ENCODE measurements around the gene CRYBG1.
"Not testable (repeated sequence)": the region's sequence is repeated elsewhere in the genome, so short reads cannot be mapped to it uniquely, and the experiment has no call there.

The CRYBG1 gene

DNA sequence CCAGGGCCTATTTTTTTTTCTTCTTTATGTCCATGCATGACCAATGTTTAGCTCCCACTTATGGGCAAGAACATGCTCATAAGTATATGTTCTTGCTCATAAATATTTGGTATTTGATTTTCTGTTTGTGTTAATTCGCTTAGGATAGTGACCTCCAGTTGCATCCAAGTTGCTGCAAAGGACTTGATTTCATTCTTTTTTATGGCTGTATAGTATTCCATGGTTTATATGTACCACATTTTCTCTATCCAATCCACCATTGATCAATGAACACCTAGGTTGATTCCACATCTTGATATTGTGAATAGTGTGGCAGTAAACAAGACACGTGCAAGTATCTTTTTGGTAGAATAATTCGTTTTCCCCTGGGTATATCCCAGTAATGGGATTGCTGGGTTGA, 190.6 kb downstream of the CRYBG1 start:
- DNase-seq (ENCODE audit: low read depth, low spot score), result no peak

DNA sequence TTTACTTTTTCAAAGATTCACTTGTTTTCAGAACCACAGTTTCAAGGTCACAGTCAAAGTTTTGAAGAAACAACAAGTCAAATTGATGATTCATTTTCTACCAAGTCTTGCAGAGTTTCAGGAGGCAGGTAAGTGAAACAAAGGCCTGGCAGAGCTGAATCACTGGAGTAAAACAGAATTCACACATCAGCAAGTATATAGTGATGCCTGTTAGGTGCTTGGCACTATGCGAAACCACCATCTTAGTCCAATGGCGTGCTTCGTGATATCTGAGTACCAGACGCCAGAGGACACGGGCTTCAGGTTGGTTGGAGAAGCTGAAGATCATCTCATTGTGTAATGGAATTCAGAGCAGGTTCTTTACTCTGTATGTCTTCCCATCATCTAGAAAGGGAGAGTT, 192.9 kb downstream of the CRYBG1 start:
- DNase-seq (ENCODE audit: low read depth, low spot score), result no peak

GRCh38 chr6:106555767-106556166, 195.2 kb downstream of the CRYBG1 start:
- DNase-seq (ENCODE audit: low read depth, low spot score), result no peak

- DNase-seq (ENCODE audit: low read depth, low spot score), result no peak
Measured at GRCh38 chr6:106556368-106556960, 195.9 kb downstream of the CRYBG1 start.

DNA sequence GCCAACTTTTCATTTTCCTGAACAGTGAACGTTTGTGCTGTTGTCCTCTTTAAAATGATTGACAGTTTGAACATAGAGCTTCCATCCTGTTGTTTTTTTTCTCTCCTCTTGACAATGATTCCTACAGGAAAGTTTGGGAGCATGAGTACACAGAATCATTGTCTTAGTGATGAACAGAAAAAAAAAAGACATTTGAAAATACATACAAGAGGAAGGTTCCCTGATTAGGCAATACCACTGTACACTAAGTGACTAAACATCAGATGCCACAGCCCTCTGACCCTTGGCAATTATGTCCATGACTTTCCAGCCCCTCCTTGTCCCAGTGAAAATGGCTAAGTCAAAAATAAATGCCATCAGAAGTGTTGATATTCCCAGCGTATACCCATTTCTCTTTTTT, 197.3 kb downstream of the CRYBG1 start:
- no peak for DNase-seq (ENCODE audit: low read depth, low spot score)

DNA sequence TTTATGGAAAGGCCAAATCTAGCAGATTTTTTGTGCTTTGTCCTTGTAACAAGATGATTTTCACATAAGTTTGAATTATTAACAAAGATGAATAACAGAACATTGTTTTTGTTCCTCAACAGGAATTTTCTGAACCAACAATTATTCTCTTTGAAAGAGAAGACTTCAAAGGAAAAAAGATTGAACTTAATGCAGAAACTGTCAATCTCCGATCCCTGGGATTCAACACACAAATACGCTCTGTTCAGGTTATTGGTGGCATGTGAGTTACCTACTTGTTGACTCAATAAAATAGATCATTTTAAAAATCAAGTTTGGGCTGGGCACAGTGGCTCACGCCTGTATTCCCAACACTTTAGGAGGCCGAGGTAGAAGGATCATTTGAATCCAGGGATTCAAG, 197.8 kb downstream of the CRYBG1 start:
- DNase-seq (ENCODE audit: low read depth, low spot score), result no peak

DNA sequence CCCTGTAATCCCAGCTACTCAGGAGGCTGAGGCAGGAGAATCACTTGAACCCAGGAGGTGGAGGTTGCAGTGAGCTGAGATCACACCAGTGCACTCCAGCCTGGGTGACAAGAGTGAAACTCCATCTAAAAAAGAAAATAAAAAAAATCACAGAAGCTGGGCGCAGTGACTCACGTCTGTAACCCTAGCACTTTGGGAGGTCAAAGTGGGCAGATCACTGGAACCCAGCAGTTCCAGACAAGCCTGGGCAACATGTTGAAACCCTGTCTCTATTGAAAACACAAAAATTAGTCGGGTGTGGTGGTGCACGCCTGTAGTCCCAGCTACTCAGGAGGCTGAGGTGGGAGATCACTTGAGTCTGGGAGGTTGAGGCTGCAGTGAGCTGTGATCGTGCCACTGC, 199.1 kb downstream of the CRYBG1 start:
- not testable (repeated sequence) for DNase-seq (ENCODE audit: low read depth, low spot score)

DNA sequence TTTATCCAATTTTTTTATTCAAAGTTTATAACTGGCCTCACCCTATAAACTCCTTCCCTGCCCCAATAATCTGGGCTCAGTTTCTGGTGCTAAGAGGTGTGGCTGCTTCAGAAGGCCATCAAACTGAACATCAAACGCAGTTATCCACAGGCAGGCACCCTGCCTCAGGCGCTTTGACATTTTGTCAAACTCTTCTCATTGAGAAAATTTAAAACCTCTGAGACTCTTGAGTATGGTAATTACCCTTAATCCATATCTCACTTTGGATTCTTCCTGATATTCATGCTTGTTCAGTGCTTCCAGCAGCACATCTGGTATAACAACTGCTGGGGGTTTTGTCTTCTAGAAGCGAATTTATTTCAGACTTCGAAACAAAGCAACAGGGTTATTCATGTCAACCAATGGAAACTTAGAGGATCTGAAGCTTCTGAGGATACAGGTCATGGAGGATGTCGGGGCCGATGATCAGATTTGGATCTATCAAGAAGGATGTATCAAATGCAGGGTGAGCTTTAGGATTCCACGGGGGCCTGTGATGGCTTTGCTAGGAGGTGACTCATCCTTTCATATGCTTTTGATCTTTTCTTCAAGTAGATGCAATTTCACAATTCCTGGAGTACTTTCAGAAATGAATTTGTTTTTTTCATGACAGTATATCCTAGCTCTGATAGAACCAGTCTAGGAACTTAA, 200.6 kb downstream of the CRYBG1 start:
- peak; percentile 34 for DNase-seq (ENCODE audit: low read depth, low spot score)

DNA sequence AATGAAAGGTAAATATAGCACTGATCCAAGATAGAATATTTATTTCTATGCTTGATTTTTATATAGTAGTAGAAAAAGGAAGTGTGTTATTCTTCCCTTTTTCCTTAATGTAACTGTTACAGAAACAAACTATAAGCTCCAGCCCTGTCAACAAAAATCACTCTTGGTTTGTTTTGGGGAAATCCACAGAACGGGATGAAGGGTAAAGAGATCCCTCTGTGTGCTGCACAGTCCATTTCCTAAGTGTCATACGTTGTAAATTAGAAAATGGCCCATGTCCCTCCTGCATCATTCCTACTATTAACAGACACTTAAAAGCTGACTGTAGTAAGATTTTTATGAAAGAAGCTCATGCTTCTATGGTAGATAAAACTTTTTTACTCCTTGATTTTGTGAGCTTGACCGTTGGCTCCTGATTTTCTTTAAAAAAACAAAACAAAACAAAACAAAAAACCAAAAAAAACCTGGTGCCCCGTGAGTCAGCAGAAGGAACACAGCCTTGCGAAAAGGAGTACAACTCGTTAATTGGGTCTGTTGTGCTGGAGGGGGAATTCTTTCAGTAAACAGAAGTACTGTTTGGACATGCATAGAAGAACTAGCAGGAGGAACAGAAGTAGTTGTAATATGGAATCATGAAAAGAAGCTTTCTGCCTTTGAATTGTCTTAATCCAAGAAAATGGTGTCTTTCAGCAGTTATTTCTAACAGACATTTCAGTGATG, 201.3 kb downstream of the CRYBG1 start:
- peak; percentile 15 for DNase-seq (ENCODE audit: low read depth, low spot score)

- DNase-seq (ENCODE audit: low read depth, low spot score), result no peak
Measured at GRCh38 chr6:106563614-106564013, 203.1 kb downstream of the CRYBG1 start.

GRCh38 chr6:106564476-106564875, 204.0 kb downstream of the CRYBG1 start:
- no peak for DNase-seq (ENCODE audit: low read depth, low spot score)

DNA sequence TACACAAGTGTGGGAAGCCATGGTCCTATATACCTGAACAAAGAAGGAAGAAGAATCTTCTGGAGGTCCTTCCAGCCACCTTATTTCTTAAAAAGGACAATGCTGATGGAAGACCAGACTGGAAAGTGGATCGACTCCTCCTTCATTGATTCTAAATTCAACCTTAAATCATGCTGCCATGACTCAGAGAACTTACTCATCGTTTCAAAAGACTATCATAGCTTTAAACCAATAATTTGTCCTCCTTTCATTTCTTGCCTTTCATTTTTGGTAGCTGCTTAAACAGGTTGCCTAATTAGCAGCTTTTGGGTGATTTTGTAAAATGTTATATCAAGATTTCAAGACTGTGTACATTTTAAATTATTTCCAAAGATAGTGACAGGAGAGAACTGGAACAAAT, 208.0 kb downstream of the CRYBG1 start:
- no peak for DNase-seq (ENCODE audit: low read depth, low spot score)

DNA sequence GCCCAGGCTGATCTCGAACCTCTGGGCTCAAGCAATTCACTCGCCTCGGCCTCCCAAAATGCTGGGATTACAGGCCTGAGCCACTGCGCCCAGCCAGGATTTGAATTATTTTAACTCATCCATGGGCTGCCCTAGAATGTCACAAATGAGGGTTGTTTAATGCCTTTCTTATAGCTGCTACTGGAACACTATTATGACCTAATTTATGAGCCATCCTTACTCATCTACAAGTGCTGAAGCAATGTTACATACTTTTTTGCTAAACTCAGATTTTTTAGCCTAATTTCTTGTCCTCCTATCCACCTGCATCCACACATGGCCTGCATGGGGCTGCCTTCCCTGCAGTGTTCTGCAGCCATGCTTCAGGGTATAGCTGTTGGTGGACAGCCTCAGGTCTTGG, 208.9 kb downstream of the CRYBG1 start:
- DNase-seq (ENCODE audit: low read depth, low spot score), result no peak

- no peak for DNase-seq (ENCODE audit: low read depth, low spot score)
Measured at GRCh38 chr6:106572436-106572835, 211.9 kb downstream of the CRYBG1 start.

GRCh38 chr6:106572875-106573585, 212.5 kb downstream of the CRYBG1 start:
- DNase-seq (ENCODE audit: low read depth, low spot score), result no peak

- peak; percentile 18 for DNase-seq (ENCODE audit: low read depth, low spot score)
Measured at GRCh38 chr6:106574741-106575458, 214.4 kb downstream of the CRYBG1 start.

DNA sequence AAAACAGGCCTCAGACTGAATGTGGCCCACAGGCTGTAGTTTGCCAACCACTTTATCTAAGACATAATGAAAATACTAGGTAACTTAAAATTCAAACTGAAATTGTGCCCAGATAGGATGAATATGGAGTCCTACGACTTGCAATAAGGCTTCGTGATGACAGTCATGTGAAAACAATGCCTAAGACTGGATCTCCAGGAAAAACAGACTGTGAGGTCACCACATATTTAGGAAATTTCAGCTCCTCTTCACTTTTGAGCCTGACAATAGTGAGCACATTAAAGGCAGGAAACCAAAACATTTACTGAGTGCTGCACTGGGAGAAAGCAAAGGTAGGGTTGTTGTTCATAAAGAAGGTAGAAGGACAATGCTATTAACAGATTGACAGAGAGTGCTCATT, 218.8 kb downstream of the CRYBG1 start:
- no peak for DNase-seq (ENCODE audit: low read depth, low spot score)

DNA sequence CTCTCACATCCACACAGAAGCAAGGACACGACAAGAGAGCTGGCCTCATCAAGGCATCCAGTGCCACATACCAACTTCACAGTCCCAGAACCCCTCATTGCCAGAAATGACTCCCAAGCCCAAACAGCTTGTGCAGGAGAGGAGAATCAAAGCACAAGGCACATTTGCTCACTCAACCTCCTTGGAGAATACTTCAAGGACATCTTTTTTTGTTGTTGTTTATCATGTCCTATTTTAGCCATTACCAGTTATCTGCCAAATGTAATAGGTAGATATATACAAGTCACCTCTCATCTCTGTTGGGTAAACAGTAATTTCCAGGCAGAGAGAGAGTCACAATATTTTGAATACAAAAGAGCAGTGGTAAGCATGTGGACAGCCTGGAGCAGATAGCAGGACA, 221.0 kb downstream of the CRYBG1 start:
- DNase-seq (ENCODE audit: low read depth, low spot score), result no peak

DNA sequence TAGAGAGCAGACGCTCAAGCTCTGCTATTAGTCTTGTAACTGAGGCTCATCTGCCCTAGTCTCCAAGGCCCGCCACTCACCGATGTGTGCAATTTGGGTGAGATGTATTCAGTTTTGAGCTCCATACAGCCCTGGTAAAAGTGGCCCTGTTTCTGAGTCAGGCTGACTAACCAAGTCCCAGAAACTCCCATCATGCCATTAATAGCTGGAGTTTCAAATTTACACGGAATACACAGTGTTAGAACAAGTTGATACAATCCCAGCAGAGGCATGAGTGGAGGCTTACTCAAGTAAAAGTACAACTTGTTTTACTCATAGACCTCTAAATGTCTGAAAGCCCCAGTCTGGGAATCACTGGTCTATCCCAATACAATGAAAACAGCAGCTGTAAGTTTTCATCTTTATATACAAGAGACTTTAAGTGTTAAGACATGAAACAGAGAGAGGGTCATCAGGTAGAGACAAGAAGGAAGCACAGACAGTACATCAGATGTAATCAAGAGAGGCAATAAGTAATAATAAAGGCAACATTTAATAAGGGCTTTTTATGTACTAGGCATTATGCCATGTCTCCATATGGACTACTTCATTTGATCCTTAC, 226.4 kb downstream of the CRYBG1 start:
- DNase-seq (ENCODE audit: low read depth, low spot score), result no peak

- DNase-seq (ENCODE audit: low read depth, low spot score), result not testable (repeated sequence)
Measured at GRCh38 chr6:106588937-106589336, 228.4 kb downstream of the CRYBG1 start.

GRCh38 chr6:106591111-106591825, 230.8 kb downstream of the CRYBG1 start:
- no peak for DNase-seq (ENCODE audit: low read depth, low spot score)

All from ELF-1 (cell line).